Effector CD4-positive, alpha-beta T cell (primary cell): ENCODE measurements around the gene HLA-B.
"Not testable (repeated sequence)": the region's sequence is repeated elsewhere in the genome, so short reads cannot be mapped to it uniquely, and the experiment has no call there.

Experiments used
- DNase-seq: peaks from one replicate; pipeline ENCODE4 v3.0.0-alpha.2; 2020
- total RNA-seq: gene quantifications from one replicate; lab custom pipeline; 2026; lab: John Stamatoyannopoulos, UW

The HLA-B gene
- total RNA-seq, result 3,450 reads per million, percentile 100 among the genes with 10 or more reads in this experiment

DNA sequence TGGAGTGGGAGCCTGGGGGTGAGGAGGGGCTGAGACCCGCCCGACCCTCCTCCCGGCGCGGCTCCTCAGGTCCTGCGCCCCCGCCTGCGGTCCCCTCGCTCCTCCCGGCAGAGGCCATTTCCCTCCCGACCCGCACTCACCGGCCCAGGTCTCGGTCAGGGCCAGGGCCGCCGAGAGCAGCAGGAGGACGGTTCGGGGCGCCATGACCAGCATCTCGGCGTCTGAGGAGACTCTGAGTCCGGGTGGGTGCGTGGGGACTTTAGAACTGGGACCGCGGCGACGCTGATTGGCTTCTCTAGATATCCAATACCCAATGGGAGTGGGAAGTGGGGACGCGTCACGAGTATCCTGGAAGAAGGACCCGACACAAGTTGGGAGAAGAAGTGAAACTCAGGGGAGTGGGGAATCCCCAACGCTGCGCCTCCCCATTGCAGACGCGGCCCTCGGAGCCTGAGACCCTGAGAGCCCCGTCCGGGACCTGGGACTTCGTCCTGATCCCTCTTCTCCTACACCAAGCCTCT is at the start of gene HLA-B:
Gene HLA-B, minus strand, starts transcription at position 234 of the 521 bp plus-strand sequence. Its CDS starts 21 bp downstream, at position 213.
- peak; percentile 97 for DNase-seq

DNA sequence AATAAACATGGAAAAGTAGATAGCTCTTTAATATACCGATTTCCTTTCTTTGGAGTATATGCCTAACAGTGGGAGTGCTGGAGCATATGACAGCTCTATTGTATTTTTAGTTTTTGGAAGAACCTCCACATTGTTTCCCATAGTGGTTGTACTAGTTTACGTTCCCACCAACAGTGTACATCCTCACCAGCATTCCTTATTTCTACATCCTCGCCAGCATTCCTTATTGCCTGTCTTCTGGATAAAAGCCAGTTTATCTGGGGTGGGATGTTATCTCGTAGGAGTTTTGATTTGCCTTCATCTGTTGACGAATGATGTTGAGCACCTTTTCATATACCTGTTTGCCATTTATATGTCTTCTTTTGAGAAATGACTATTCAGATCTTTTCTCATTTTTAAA is 49.0 kb upstream of the HLA-B start:
- no peak for DNase-seq

DNA sequence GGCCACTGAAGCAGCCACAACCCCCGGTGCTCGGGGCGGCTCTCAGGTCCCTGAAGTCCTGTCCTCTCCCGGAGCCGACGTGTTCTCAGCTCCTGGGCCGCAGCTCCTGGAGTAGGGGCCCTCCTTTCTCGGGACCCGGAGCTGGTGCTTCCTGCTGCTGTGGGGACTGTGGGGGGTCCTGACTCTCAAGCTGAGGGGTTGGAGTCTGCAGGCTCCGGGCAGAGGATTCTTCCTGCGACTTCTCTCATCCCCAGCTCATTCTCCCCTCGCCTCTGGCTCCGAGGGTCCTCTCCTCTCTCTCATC is 47.0 kb upstream of the HLA-B start:
- not testable (repeated sequence) for DNase-seq

DNA sequence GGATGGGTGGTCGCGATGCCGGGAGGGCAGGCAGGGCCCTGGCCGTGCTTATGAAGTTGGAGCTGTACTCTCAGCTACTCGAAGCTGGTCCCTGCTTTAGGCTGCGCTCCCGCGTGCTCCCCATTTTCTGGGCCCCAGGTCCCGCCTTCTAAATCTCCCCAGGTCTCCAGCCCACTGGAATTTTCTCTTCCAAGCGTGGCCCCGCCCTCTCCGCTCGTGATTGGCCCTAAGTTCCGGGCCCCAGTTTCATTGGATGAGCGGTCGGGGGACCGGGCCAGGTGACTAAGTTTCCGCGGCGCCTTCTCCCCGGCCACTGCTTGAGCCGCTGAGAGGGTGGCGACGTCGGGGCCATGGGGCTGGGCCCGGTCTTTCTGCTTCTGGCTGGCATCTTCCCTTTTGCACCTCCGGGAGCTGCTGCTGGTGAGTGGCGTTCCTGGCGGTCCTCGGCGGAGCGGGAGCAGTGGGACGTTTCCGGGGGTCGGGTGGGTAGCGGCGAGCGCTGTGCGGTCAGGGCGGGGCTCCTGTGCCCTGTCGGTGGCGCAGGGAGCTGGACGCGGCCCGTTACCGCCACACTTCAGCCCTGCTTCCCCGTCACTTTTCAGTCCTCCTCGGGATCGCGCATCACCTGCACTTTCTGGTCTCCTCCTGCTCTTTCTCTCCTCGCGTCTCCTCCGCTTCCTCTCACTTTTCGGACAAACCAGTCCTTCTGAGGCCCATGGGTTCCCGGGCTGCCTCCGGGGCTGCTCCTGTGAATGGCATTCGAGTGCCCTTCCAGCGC is 46.5 kb upstream of the HLA-B start, which contains the start of gene MICA:
Gene MICA, plus strand, starts transcription at position 313 of the 778 bp plus-strand sequence. Its CDS starts 38 bp downstream, at position 351.
- peak; percentile 65 for DNase-seq

DNA sequence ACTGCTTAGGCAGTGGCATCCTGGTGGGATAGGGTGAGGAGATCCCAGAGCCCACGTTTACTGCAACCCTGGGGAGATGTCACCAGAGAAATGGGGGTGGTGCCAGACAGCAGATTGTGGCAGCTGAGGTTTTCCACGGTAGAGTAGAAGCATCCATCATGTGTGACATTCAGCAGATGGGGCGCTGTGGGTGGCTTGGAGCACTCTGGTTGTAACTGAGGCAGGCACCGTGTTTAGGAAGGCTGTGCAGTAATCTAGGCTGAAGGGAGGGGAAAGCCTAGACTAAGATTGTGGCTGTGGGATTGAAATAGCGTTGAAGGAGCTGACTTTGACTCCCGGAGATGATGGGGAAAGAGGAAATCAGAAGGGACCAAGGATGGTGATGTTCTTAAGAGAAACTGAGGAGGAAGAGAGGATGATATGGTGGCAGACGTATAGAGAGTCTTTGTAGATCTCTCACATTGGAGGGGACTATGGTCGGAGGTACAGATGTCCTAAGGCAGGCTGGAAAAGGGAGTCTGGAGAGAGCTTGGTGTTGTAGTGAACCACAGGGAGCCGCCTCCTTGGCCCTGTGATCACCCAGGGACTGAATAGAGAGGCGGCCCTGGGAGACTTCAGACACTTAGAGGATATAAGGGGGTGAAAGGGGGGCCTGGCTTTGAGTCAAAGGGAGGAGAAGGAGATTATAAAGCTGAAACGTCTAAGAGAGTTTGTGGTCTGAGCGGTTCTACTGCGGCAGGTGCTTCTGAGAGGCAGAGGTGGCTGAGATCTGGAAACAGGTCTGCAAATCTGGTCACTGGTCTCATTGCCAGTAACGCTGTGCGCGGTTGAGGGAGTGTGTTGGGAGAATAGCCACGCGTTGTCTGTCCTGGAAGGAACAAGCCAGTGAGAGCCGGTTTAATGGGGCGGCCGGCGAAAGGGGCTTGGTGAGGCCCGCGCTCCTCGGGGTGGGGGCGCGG is 45.6 kb upstream of the HLA-B start:
- peak; percentile 13 for DNase-seq

DNA sequence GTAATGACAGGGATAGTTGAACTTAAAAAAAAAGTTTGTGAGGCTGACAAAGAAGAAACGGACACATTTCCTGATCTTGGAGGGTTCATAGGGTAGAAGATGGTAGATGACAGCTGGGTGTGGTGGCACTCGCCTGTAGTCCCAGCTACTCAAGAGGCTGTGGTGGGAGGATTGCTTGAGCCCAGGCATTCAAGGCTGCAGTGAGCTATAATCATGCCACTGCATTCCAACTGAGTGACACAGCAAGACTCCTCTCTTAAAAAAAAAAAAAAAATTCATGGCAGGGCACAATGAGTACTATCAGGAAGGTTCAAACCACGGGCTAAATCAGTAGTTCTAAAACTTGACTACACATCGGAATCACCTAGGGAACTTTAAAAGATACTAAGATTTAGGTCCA is 44.4 kb upstream of the HLA-B start:
- no peak for DNase-seq

DNA sequence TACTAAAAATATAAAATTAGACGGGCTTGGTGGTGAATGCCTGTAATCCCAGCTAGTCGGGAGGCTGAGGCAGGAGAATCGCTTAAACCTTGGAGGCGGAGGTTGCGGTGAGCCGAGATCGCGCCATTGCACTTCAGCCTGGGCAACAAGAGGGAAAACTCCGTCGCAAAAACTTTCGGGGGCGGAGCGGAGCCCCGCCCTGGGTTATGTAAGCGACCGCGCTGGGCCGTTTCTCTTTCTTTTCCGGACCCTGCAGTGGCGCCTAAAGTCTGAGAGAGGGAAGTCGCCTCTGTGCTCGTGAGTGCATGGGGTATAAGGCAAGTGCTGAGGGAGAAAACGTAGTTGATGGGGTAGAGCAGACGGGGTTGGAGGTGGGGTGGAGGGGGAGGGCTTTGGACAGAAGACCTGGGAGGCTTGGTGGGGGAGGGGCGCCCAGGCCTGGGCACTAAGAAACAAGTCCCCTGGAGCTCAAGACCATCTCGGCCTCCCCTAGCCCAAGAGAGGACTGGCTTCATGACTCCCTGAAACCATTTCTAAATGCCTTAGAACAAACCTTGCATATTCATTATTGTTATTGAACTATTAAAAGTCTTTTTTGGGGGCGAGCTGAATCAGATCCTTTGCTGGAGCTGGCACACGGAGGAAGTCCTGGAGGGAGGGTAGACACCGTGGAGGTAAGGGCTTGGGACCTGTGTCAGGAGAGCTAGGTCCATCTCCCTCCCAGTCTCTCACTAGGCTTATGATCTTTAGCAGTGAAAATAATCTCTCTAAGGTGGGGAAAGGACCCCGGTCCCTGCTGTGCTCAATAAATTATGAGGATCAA is 43.7 kb upstream of the HLA-B start:
- DNase-seq, result peak; percentile 70

DNA sequence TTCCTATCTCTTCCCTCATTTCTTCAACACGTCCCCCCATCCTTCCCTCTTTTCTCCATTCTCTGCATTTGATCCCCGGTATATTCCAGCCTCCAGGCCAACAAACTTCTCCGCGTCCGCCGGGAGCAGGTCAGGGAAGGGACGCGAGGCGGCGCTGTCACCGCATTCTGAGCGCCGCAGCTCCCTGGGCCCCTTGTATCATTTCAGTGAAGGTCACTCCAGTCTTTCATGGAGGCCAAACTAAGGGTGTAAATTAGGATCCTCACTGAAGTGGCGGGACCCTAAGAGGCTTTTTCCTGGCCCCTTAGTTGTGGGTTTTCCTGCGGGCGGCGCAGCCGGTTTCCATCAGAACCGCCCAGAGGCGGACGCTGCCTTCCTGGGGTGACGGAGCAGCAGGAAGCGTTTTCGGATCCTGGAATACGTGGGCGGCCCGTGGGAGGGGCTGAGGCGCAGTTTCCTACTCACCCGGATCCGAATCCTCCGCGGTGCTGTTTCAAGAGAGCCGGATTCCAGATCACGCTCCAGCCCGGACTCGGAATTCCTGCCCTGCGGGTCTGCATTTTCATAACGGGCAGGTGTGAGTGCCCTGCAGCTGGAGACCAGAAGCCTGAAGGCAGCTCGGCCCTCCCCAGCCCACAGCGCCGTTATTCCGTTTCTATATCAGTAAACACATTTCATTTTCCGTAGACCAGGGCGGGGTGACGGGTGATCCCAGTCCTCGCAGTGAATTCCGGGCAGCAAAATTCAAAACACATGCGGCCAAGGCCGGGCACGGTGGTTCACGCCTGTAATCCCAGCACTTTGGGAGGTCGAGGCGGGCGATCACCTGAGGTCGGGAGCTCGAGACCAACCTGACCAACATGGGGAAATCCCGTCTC is 42.8 kb upstream of the HLA-B start:
- peak; percentile 43 for DNase-seq

DNA sequence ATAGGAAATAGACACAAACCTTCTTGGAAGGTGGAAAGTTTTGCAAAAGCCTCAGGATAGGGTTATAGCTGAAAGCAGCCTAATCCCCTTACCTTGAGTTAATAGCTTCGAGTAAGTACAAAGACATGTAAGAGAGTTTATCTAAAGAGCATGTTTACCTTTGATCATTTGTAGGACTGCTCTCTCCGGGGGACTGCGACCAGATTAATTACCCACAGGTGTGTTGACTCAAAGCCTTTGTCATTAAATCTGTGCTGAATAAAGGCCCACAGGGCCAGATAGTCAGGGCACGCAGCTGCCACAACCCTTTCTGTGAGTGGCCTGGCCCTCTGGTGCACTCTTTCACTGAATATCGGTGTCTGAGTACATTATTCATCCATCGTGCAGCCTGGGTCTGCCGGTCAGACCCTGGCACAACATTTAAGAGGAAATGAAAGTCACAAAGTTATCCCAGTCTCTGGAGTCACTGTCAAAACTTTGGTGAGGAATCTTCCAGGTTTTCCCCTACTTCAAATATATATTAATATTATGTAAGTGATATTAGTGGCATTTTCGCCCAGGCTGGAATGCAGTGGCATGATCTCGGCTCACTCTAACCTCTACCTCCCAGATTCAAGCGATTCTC is 41.0 kb upstream of the HLA-B start:
- DNase-seq, result no peak

DNA sequence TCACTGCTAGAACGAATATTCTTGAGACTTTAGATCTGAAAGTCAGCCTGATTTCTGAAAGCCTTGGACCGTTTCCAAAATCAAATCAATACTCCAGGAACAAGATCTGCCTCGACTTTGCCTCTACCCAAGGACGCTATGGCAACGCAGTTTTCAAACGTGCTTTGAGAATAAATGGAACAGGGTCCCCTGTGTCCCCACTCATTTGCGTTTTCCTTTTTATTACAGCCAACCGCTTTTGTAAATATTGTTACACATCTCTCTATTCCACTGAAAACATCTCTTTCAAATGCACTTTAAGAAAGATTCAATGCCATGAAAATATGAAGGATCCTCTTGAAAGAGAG is 40.1 kb upstream of the HLA-B start:
- not testable (repeated sequence) for DNase-seq

DNA sequence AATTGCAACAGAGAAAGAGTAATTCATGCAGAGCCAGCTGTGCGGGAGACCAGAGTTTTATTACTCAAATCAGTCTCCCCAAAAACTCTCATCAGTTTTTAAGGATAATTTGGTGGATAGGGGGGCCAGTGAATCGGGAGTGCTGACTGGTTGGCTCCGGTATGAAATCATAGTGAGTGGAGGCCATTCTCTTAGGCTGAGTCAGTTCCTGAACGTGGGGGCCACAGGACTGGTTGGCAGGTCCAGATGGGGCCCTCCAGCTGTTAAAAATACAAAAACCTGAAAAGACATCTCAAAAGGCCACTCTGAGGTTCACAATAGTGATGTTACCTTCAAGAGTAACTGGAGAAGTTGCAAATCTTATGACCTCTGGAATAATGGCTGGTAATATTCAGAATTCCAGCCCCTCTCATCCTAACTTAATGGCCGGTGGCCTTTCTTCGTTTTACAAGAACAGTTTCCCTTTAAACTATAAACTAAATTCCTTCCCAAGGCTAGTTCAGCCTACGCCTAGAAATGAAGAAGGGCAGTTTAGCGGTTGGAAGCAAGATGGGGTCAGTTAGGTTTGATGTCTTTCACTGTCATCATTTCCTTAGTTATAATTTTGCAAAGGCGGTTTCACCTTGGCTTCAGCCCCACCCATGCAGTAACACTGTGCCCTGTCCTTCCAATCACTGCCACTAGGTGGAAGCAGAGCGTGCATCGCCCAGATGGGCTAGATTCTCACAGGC is 39.6 kb upstream of the HLA-B start:
- peak; percentile 85 for DNase-seq

DNA sequence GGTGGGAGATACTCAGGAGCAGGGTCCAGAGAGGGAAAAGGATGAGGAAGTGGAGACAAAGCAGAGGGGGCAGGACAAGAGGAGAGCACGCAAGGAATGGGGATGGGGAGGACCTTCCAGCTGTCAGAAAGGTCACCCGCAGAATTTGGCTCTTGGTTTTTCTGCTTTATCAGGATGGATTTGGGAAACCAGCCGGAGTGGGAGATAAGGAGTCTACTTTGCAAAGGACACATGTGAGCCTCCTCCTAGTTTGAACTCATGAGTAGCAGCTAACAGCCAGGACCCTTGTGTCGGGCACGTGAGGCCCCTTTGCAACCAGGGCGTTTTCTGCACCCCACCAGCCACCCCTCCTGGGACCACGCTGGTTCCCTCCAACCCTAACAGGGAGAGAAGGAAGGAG is 38.9 kb upstream of the HLA-B start:
- no peak for DNase-seq

DNA sequence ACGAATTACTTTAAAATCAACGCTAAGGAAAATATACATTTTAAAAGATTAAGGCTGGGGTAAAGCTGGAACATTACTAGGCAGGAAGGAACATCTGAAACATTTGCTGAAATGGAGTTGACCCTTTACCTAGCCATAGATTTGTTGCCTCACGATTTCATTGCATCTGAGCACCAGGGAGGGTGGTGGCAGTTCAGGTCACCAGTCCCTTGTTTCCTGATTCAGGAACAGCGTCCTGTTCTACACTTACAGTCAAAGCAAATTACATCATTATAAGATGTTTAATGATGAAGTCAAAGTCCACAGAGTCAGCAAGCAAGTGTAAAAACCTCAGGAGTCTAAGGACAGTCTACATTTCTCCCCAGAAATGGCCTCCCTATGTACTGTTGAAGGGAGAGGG is 37.4 kb upstream of the HLA-B start:
- DNase-seq, result no peak

DNA sequence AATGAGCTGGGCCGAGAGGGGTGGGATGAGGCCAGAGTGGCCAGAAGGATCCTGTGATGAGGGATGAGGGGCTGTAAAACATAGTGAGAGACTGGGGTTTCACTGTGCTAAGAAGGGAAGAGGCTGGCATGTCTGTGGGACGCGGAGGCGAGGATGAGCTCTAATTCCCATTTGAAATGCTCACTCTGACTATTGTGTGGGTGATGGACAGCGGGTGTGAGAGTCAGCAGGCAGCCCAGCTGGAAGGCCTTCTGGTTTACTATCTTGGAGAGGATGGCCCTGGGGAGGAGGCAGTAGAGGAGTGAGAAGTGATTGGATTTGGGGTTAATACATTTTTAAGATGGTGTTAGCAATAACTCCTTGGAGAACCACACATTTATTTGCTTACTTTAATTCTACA is 37.0 kb upstream of the HLA-B start:
- no peak for DNase-seq

DNA sequence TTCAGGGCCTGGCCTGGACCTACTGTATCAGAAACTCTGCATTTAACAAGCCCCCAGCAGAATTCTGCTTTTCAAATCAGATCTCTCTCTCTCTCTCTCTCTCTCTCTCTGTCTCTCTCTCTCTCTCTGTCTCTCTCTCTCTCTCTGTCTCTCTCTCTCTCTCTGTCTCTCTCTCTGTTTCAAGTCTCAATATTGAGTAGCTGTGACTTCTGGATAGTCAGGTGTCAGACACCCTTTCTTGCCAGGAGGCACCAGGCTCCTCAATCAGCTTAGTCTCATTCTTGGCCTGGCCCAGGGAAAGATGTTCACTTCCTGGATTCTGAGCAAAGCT is 32.8 kb upstream of the HLA-B start:
- DNase-seq, result not testable (repeated sequence)

DNA sequence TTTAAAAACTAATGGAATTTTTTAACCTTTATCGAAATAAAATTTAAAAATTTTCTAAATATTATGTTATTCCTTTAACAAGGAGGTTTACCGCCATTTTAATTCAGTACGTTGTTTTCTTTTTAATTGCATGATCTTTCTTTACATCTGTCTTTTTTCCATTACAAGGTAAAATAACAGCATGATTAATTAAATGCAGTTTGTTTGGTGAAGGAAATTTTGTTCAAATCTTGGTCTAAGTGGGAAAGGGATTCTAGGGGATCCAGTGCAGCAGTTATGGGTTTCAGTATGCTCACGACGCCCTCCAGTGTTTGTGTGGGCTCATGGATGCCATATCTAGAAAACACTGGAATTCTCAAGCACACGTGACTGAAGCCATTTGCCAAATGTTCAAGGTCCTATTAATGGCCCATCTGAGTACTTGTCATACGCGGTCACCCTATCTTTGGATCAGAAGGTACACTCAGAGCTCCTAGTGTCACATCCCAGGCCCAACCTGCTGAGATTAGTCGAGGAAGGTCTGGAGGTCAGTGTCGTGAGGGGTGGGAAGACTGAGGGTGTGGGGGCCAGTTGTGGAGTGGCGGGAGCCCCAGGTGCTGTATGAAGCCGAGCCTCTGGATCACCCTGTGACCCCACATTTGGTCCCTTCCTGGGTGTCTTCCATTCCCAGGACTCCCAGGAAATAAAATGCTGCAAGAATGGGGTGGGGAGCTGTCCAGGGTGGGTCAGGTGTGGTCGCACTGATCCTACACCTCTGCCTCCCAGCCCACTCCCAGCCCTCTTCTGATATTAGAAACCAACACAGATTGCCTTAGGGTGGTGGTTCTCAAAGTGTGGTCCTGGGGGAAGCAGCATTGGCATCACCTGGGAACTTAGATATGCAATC is 32.2 kb upstream of the HLA-B start:
- DNase-seq, result not testable (repeated sequence)

DNA sequence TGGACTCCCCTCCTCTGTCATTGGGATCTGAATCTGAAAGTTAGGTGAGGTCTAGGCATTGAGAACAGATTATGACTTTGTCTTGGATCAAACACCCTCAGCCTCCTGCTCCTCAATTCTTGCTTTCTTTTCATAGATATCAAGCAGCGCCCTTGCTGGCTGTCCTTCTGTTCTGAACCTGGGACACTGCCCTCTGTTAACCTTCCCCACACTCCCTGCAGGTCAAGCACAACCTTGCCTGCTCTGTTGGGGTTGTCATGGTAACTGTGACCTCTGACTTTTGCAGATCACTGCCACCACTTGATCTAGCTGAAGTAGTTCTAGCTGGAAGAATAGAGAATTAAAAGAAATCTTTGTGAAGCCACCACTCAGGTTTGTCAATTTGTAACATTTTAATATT is 30.0 kb upstream of the HLA-B start:
- DNase-seq, result no peak

DNA sequence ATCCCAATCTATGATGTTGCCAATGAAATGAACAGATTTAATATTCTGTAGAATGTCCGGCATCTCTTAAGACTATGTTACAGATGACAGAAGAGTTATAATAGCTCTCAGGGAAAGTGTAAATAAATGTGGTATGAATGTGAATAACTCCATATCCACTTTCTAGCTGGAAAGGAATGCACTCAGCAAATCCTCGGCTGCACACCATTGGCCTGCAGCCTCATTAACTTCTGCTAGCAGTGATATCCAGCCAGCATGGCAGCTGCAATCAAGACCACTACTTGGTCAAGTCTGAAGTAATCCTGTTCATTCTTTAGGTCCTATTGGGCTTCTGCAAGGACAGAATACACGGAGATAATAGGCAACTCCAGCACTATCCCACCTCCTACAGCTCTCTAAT is 29.1 kb upstream of the HLA-B start:
- no peak for DNase-seq

DNA sequence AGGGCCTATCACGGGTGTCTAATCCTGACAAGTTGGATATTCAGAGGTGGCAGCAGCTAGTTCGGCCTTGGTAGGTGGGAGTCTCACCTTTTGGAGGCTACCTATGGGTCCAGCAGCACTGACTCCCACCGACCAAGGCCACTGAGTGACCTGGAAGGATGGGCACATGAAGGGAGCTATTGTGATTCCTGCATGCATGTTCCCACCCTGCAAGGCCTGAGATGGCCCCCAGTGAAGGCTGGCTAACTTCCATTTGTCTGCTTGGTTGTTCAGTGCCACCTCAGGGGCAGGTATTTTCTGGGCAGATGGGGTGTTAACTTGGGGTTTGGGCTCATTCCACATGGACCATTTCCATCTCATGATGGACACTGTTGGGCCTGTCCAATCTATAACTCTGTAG is 28.1 kb upstream of the HLA-B start:
- DNase-seq, result no peak

DNA sequence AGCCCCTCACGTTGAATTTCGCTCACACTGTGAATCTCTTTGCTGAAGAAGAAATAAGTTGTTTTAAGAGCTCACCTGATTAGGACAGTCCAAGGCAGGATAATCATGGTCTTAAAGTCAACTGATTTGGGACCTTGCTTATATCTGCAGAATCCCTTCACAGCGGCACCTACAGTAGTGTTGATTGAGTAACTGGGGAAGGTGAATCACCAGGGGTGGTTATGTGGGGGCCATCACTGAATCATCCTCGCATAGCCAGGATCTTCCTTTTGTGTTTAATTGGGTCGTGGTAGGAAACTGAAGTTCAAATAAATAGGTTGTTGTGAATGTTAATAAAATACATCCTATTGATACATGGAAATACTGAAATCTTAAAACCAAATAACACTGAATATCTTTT is 26.2 kb upstream of the HLA-B start:
- DNase-seq, result no peak
